NCI-H2081 (cell line): ENCODE data around the gene ALG12.

Source experiments
- DNase-seq, 2 experiments: peaks; one replicate each; lab custom pipeline; 2025; lab: John Stamatoyannopoulos, UW

The ALG12 gene

GRCh38 chr22:49945042-49945794, 27.0 kb upstream of the ALG12 start:
- DNase-seq = peak in 1 of 2 experiments; percentile 19

DNA sequence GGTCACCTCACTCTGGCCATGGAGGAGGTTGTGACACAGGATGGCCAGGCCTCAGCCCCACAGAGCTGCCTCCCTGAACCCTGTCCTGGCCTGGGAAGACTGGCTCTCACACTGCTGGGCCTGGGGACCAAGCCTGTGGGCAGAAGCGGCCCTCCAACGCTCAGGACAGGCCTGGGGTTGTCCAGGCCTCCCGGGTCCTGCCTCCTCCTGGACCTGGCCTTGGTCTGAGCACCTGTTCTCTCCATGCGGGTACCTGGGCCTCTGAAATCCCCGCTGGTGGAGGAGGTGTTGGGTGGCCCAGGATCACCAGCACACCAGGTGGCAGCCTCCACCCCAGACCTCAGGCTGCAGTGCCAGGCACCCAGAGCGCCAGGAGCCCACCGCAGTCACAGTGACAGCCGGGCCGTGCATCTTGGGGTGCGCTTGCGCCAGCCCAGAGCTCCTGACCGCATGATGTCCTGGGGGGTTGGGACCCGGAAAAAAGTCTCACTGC, 26.2 kb upstream of the ALG12 start:
- DNase-seq = no peak

GRCh38 chr22:49943771-49944398, 25.6 kb upstream of the ALG12 start:
- no peak for DNase-seq

GRCh38 chr22:49943405-49943765, 25.1 kb upstream of the ALG12 start:
- DNase-seq = no peak

DNA sequence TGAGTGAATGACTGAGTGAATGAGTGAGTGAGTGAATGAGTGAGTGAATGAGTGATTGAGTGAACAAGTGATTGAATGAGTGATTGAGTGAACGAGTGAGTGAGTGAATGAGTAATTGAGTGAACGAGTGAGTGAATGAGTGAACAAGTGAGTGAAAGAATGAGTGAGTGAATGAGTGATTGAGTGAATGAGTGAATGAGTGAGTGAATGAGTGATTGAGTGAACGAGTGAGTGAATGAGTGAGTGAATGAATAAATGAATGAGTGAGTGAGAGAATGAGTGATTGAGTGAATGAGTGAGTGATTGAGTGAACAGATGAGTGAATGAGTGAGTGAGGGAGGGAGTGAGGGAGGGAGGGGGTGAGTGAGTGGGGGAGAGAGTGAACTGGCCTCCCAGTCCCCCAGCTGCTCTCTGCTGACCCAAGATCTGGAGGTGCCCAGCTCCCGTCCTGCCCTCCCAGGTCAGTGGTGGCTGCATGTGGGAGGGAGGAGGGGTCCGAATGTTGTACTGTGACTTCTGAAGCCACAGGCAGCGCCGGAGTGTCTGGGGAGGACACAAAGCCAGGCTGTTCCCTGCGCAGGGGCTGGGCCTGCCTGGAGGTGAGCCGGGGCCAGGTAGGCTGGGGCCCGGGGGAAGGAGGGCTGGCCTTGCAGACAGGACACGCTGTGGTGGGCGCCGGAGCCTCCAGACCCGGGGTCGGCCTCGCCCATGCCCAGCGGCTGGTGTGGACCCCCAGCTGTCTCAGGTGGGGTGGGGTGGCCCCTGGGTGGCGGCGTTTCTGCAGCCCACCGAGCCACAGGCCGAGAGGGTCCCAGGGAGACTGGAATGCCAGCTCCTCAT, 24.5 kb upstream of the ALG12 start:
- no peak for DNase-seq

DNA sequence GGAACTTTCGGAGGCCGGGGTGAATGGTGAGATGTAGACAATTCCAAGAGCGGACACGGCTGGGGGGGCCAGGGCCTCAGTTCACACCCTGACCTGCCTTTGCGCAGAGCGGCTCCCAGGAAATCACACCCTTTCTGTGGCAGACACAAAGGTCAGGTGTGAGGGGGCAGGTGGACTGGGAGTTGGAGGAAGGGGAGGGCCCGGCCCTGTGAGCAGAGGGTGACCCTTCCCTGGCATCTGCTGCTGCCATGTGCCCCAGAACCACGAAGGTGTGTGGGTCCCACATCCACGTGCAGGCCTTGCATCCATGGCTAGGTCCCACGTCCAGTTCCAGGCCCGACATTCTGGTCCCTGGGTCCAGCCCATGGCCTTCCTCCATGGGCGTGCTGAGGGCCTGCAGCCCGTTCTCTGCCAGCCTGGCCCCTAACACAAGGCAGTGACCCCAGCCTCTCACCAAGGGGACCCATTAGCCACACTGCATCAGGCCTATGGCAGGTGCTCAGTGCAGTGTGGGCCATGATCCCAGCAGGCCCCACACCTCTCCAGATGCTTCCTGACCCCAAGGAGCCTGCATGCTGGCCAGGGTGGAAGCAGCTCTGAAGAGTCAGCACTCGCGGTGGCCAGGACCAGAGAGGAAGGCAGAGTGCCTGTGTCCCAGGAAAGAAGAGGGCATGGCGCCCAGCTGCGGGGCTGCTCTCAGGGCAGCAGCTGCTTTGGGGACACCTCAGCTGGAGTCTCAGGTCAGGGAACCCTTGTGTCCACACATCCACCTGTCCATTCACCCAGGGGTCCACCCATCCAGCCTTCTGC, 23.5 kb upstream of the ALG12 start:
- DNase-seq = no peak

DNA sequence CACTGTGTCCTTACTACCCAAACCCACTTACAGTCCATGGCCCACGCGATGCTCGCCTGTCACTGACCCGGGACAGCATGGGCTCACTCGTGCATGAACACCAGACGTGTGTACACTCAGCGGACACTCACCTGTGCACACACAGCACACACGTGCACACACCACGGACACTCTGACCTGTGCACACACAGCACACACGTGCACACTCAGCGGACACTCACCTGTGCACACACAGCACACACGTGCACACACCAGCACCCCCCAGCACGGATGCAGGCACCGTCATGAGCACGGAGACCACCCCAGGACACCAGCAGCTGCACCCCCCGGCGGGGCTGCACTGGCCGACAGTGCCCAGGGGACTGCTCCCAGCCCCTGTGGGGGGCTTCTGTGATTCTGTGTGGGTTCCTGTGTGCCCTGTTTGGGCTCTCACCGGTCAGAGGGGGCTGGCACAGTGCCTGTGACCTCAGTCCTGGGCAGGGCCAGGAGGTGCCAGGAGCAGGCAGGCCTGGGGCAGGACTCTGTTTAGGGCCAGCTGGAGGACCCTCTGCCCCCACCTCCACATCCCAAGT, 20.4 kb upstream of the ALG12 start:
- DNase-seq = no peak

DNA sequence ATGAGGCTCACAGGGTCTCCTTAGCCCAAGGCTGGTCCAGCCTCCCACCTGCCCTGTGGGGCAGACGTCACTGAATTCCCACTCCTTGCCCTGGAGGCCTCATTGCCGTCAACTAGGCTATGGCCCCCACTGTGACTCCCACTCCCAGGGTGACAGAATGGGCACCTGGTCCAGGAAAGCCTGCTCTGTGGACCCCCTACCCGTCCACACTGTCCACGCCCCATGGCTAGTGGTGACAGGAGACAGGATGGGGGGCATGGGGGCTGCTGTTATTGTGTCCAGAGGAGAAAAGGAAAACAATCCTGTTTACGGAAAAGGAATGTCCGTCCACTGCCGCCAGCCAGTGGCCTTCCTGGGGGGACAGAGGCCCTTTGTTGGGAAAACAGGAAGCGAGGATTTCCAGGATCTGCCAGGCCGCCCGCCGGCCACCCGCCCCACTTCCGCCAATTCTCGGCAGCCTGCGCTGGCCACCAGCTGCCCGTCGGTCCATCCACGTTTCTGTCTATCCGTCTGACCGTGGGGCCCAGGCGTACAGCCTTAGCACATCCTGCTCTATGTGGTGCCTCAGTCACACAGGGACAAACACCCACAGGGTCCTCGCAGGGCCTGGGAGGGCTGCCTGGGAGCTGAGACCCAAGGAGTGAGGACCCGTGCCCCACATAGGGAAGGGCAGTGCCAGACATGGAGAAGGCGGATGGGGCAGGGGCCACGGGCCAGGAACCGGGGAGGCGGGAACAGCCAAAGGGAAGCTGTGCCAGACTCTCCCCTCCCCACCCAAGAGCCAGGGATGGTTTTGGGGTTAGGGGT, 19.7 kb upstream of the ALG12 start:
- DNase-seq = no peak

- no peak for DNase-seq
Measured at GRCh38 chr22:49936973-49937757, 18.9 kb upstream of the ALG12 start.

DNA sequence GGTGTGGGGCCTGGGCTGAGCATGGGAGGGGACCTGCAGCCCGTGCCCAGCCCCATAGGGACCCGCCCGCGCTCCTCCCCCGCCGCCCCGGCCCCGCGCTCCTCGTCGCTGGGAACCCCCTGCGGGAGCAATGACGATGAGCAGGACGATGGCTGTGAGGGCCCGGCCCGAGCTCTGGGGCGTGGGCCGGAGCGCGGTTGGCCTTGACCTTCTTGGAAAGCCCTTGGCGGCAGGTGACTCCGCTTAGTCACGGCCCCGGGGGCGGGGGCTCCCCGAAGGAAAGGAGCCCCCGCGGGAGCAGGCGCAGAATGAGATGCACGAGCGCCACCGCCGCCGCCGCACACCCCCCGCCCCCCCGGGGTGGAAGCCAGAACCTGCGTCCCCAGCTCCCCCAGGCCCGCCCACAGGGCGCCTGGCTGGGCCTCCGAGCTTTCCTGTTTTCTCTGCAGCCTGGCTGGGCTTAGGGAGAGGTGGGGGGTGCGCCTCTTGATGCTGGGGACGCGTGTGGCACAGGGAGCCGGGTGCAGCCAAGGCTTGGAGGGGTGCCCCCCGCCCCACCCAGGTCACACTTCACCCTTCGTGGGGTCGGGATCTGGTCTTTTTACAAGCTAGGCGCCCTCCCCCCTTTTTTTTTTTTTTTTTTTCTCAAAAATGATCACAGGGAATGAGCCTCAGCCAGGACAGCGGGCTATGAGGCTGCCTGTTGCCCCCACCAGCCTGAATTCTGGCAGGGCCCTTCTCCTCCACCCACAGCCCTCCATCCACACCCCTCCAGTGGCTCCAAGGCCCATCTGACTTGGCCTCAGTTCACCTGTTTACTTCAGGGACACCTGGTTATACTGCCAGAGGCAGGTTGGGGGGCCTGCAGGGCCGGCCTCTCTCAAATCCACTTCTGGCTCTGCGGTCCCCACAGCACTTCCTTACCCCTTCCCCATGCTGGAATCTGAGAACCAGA, 18.1 kb upstream of the ALG12 start:
- peak; percentile 25 to 52 for DNase-seq

GRCh38 chr22:49935561-49935960, 17.3 kb upstream of the ALG12 start:
- no peak for DNase-seq

- no peak for DNase-seq
Measured at GRCh38 chr22:49934891-49935557, 16.8 kb upstream of the ALG12 start.

GRCh38 chr22:49934160-49934890, 16.1 kb upstream of the ALG12 start:
- DNase-seq = no peak

DNA sequence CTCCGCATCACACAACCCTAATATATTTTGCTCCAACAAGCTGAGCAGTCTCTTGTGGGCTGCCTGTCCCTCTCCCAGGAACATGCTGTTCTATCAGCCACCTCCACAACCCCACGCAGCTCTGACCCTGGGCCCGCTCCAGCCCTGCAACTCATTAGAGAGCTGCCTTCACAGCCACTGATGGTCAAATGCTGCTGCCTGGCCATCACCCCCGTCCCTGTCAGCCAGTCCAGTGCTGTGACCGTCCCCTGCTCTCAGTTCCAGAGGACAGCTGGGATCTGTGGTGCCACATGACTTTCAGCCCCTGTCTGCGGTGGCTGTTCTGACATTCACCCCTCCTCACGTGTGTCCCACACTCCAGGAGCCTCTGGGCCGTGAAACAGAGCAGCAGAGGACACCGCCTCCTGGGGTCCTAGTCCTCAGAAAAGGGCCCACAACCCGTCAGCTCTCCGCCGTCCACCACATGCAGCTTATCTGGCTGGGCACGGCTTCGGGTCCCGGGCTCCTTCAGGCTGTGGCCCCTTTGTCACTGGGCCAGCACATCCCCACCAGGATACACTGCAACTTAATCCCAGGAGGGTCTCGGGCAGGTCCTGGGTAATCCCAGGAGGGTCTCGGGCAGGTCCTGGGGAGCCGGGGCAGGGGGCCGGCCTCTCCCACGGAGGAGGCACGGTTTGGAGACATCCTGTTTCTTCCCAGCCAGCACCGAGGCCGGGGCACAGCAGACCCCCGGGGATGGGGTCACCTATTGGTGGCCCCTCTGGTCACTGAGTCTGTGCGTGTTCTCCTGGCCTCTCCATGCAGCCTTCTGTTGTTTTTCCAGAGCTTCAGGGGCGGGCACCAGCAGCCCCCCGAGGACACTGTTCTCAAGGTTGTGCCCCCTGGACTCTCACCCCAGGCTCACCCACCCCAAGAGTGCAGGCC, 15.3 kb upstream of the ALG12 start:
- no peak for DNase-seq

- peak; percentile 50 to 70 for DNase-seq
Measured at GRCh38 chr22:49930596-49931412, 12.6 kb upstream of the ALG12 start.
